OCI-LY7 (cell line): Measurements from ENCODE around the gene ANKFY1. TPM values are rescaled to one million over a fixed set of nuclear protein-coding genes. Genes with fewer than 3 reads are reported as not detected.

Experiments used
- BruUV-seq: library from RNA; stranded (reverse); fragments of 400-500 nt; replicated peaks from 2 replicates; lab custom pipeline; 2021; lab: Mats Ljungman, UMichigan
- CTCF ChIA-PET: fragments of 300-600 bp; sonication (Branson Sonifier 250); formaldehyde crosslinking; loops from one replicate; lab custom pipeline; 2022; ENCODE audit warnings: antibody characterized with exemption; ENCODE audit not compliant: unreplicated experiment; lab: Charles Lee
- POLR2A ChIA-PET: fragments of 300-600 bp; sonication (Branson Sonifier 250); formaldehyde crosslinking; loops from one replicate; lab custom pipeline; 2022; ENCODE audit warnings: antibody characterized with exemption; lab: Charles Lee
- DNase-seq: peaks from one replicate; pipeline ENCODE4 v3.0.0-alpha.2; 2015; ENCODE audit warnings: low spot score
- H2AFZ ChIP-seq: fragments of 200-600 bp; sonication (generic), shearing (Covaris generic); 2 replicates; pipeline ENCODE4 v1.6.1; 2014; ENCODE audit warnings: mild to moderate bottlenecking, antibody characterized with exemption, low read length, moderate library complexity
- H3K27ac ChIP-seq: fragments of 200-600 bp; sonication (generic); 2 replicates; pipeline ENCODE4 v1.5.1; 2014; ENCODE audit warnings: mixed run types, low read depth, mild to moderate bottlenecking, moderate library complexity, low read length, inconsistent platforms; ENCODE audit not compliant: poor library complexity, severe bottlenecking
- H3K36me3 ChIP-seq: fragments of 200-600 bp; sonication (generic); 2 replicates; pipeline ENCODE4 v1.6.1; 2014; ENCODE audit warnings: mild to moderate bottlenecking, antibody characterized with exemption, low read length, moderate library complexity, mixed read lengths; ENCODE audit not compliant: insufficient read depth
- H3K4me1 ChIP-seq: fragments of 200-600 bp; sonication (generic); 2 replicates; pipeline ENCODE4 v1.5.1; 2014; ENCODE audit warnings: mild to moderate bottlenecking, low read length; ENCODE audit not compliant: insufficient read depth, poor library complexity, severe bottlenecking
- H3K4me2 ChIP-seq: fragments of 200-600 bp; sonication (generic); 2 replicates; pipeline ENCODE4 v1.6.1; 2014; ENCODE audit warnings: mild to moderate bottlenecking, low read length
- H3K4me3 ChIP-seq: fragments of 200-600 bp; sonication (generic); 2 replicates; pipeline ENCODE4 v1.5.1; 2014; ENCODE audit warnings: mild to moderate bottlenecking, low read depth, low read length; ENCODE audit not compliant: poor library complexity, severe bottlenecking
- H3K79me2 ChIP-seq: fragments of 200-600 bp; sonication (generic); 2 replicates; pipeline ENCODE4 v1.6.1; 2016; ENCODE audit warnings: low read depth, mild to moderate bottlenecking, low read length, moderate library complexity, mixed read lengths; ENCODE audit not compliant: insufficient read depth
- H3K9me2 ChIP-seq: fragments of 200-600 bp; sonication (generic); 2 replicates; pipeline ENCODE4 v1.6.1; 2016; ENCODE audit warnings: mild to moderate bottlenecking, low read length, mixed read lengths; ENCODE audit not compliant: insufficient read depth
- H3K9me3 ChIP-seq: fragments of 200-600 bp; sonication (generic); 2 replicates; pipeline ENCODE4 v1.6.1; 2014; ENCODE audit warnings: mild to moderate bottlenecking, mixed run types, low read length, mixed read lengths
- H4K20me1 ChIP-seq: fragments of 200-600 bp; sonication (generic); 2 replicates; pipeline ENCODE4 v1.6.1; 2014; ENCODE audit warnings: mild to moderate bottlenecking, antibody characterized with exemption, low read length, moderate library complexity, mixed read lengths; ENCODE audit not compliant: insufficient read depth
- CTCF ChIP-seq: fragments of 200-600 bp; sonication (generic); conservative IDR thresholded peaks from 2 replicates; pipeline ENCODE4 v1.5.1; 2014; ENCODE audit warnings: mild to moderate bottlenecking, antibody characterized with exemption, low read length, moderate library complexity, mixed read lengths
- EZH2phosphoT487 ChIP-seq: fragments of 200-600 bp; sonication (generic); IDR thresholded peaks from 2 replicates; pipeline ENCODE4 v1.6.1; 2018; ENCODE audit warnings: low read depth, borderline replicate concordance, mild to moderate bottlenecking, mixed run types, antibody characterized with exemption, low read length, moderate library complexity, mixed read lengths
- intact Hi-C: fragments of 100-400 bp; cut with micrococcal nuclease; formaldehyde crosslinking; loops from one replicate; pipeline ENCODE4 v1.10.0; 2022; ENCODE audit not compliant: unreplicated experiment
- total RNA-seq, 2 experiments: library from RNA; depleted of rRNA in 1 of 2; stranded (reverse); fragments of >200 nt in 1 of 2; shearing (Covaris generic) in 1 of 2; gene quantifications; 2 replicates each; pipeline ENCODE4 v1.2.3, GENCODE V29; 2014 to 2022

ANKFY1 gene
- total RNA-seq, 2 experiments from 2014 or later: 25.9 to 56.7 TPM

- Histone ChIP-seq H3K4me3 (no peak overlapping the region), H2AFZ (no peak overlapping the region), H3K4me2 (no peak overlapping the region), H3K9me3 (no peaks in the 10 kb centered on the region), H3K27ac (no peak overlapping the region), H3K36me3 (peaks cover 65% of the 10 kb centered on the region), H3K4me1 (peaks cover 9% of the 10 kb centered on the region), H3K9me2 (no peaks in the 10 kb centered on the region), H3K79me2 (no peaks in the 10 kb centered on the region), H4K20me1 (no peaks in the 10 kb centered on the region)
- no TSS peak for BruUV-seq
- intact Hi-C loops: no loop called here
- TF ChIP-seq EZH2phosphoT487: no peak
- TF ChIP-seq CTCF: no peak
- no peak for DNase-seq
- CTCF ChIA-PET: no interaction called here
- POLR2A ChIA-PET: no interaction called here
Observed at GRCh38 chr17:4165301-4166010, 98.3 kb downstream of the ANKFY1 start.

GRCh38 chr17:4163951-4164350 lies 99.8 kb downstream of the ANKFY1 start:
- H3K9me2 ChIP-seq: no peaks in the 10 kb centered on the region
- H3K4me2 ChIP-seq: no peak overlapping the region
- ChIA-PET POLR2A (interaction anchor here (0.7 kb wide), 1 partner anchor 36 kb away, joined by 3 read pairs; no protein-coding TSS in a partner anchor), CTCF (no interaction called here)
- no peaks in the 10 kb centered on the region for H3K9me3 ChIP-seq
- no peak for DNase-seq
- no peak overlapping the region for H3K4me3 ChIP-seq
- H2AFZ ChIP-seq: no peak overlapping the region
- H3K36me3 ChIP-seq: peaks cover 50% of the 10 kb centered on the region
- TF ChIP-seq CTCF (no peak), EZH2phosphoT487 (no peak)
- no peak overlapping the region for H3K27ac ChIP-seq
- intact Hi-C loops: no loop called here
- H3K4me1 ChIP-seq: peaks cover 9% of the 10 kb centered on the region
- no TSS peak for BruUV-seq
- no peaks in the 10 kb centered on the region for H3K79me2 ChIP-seq
- H4K20me1 ChIP-seq: no peaks in the 10 kb centered on the region

GRCh38 chr17:4162775-4163466 lies 100.9 kb downstream of the ANKFY1 start:
- DNase-seq: peak; percentile 27
- TF ChIP-seq CTCF (no peak), EZH2phosphoT487 (no peak)
- no TSS peak for BruUV-seq
- Histone ChIP-seq H3K9me2 (no peaks in the 10 kb centered on the region), H4K20me1 (no peaks in the 10 kb centered on the region), H3K79me2 (no peaks in the 10 kb centered on the region), H3K4me3 (no peak overlapping the region), H3K9me3 (no peaks in the 10 kb centered on the region), H2AFZ (no peak overlapping the region), H3K27ac (no peak overlapping the region), H3K4me1 (peaks cover 9% of the 10 kb centered on the region), H3K36me3 (peaks cover 40% of the 10 kb centered on the region), H3K4me2 (no peak overlapping the region)
- intact Hi-C loops: no loop called here
- POLR2A ChIA-PET: interaction anchor here (0.6 to 1.5 kb wide), 3 partner anchors 19 to 245 kb away, joined by 3 read pairs; no protein-coding TSS in a partner anchor
- CTCF ChIA-PET: interaction anchor here (0.6 kb wide), 1 partner anchor 250 kb away, joined by 3 read pairs; no protein-coding TSS in a partner anchor
